Fibroblast of peridontal ligament (primary cell): ENCODE data around the gene SULT2A1.
"Not testable (repeated sequence)": the region's sequence is repeated elsewhere in the genome, so short reads cannot be mapped to it uniquely, and the experiment has no call there.

ENCODE experiments used
- DNase-seq: peaks from one replicate; pipeline ENCODE4 v3.0.0-alpha.2; 2010; ENCODE audit errors: extremely low read depth

Gene SULT2A1

GRCh38 chr19:47886010-47886559 is at the start of gene SULT2A1:
SULT2A1 (minus strand) TSS chr19:47886315; CDS start chr19:47886257, 58 bp downstream.
- no peak for DNase-seq

GRCh38 chr19:47928581-47928980 is 42.5 kb upstream of the SULT2A1 start:
- DNase-seq, result not testable (repeated sequence)

GRCh38 chr19:47920107-47920506 is 34.0 kb upstream of the SULT2A1 start:
- not testable (repeated sequence) for DNase-seq

GRCh38 chr19:47910191-47910590 is 24.1 kb upstream of the SULT2A1 start:
- not testable (repeated sequence) for DNase-seq

GRCh38 chr19:47909350-47909749 is 23.2 kb upstream of the SULT2A1 start:
- not testable (repeated sequence) for DNase-seq

- DNase-seq, result no peak
These were observed 15.3 kb upstream of the SULT2A1 start for GRCh38 chr19:47901370-47901769.

- DNase-seq, result no peak
These were observed 13.2 kb upstream of the SULT2A1 start for GRCh38 chr19:47899335-47899734.

GRCh38 chr19:47897861-47898260 is 11.7 kb upstream of the SULT2A1 start:
- no peak for DNase-seq

- no peak for DNase-seq
These were observed 10.7 kb upstream of the SULT2A1 start for GRCh38 chr19:47896773-47897172.

- no peak for DNase-seq
These were observed 9.9 kb upstream of the SULT2A1 start for GRCh38 chr19:47896019-47896418.

GRCh38 chr19:47895165-47895782 is 9.2 kb upstream of the SULT2A1 start:
- DNase-seq, result peak; percentile 1

- no peak for DNase-seq
These were observed 6.0 kb upstream of the SULT2A1 start for GRCh38 chr19:47891923-47892666.

GRCh38 chr19:47891622-47891922 is 5.5 kb upstream of the SULT2A1 start:
- DNase-seq, result no peak

GRCh38 chr19:47890865-47891621 is 4.9 kb upstream of the SULT2A1 start:
- no peak for DNase-seq

- DNase-seq, result no peak
These were observed 1.1 kb downstream of the SULT2A1 start for GRCh38 chr19:47885067-47885463.

- no peak for DNase-seq
These were observed 3.2 kb downstream of the SULT2A1 start for GRCh38 chr19:47882890-47883289.

GRCh38 chr19:47881757-47882156 is 4.4 kb downstream of the SULT2A1 start:
- no peak for DNase-seq

- DNase-seq, result not testable (repeated sequence)
These were observed 6.7 kb downstream of the SULT2A1 start for GRCh38 chr19:47879385-47879784.

GRCh38 chr19:47878906-47879305 is 7.2 kb downstream of the SULT2A1 start:
- DNase-seq, result no peak

GRCh38 chr19:47865166-47865565 is 20.9 kb downstream of the SULT2A1 start:
- no peak for DNase-seq

GRCh38 chr19:47863514-47863936 is 22.6 kb downstream of the SULT2A1 start:
- peak; percentile 61 for DNase-seq

GRCh38 chr19:47861630-47862029 is 24.5 kb downstream of the SULT2A1 start:
- no peak for DNase-seq
